HG03139 (cell line): ENCODE data around the gene F10.
"Not testable (repeated sequence)": the region's sequence is repeated elsewhere in the genome, so short reads cannot be mapped to it uniquely, and the experiment has no call there.

Source experiments
- ATAC-seq: cut with Tn5 transposase; IDR thresholded peaks from one replicate; pipeline ENCODE4 v1.9.1; 2021; ENCODE audit not compliant: unreplicated experiment

F10 gene

DNA sequence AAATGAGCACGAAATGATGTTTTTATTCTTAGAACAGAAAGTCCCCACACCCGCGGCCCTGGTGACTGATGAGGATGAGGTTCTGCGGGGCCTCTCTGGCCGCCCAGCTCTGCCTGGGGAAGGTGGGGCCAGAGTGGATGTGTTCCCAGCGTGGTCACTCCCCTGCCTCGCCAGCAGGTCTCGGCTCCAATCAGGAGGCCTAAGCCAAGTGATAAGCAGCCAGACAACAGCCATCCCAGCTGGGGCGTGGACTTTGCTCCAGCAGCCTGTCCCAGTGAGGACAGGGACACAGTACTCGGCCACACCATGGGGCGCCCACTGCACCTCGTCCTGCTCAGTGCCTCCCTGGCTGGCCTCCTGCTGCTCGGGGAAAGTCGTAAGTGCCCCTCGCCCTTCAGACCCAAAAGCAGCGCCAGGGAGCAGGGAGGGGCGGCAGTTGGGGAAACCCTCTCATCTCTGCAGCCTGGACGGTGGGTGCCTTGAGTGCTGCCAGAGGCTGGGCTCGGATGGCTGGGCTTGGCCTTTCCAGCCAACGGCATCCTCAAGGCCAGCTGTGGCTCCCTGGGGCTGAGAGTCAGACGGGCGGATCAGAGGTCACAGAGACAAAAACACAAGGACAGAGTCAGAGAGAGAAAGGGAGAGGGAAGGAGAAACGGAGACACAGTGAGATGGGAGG is at the start of gene F10:
Gene F10, plus strand, starts transcription at position 250 of the 676 bp plus-strand sequence. Its CDS starts 57 bp downstream, at position 307.
- no peak for ATAC-seq

DNA sequence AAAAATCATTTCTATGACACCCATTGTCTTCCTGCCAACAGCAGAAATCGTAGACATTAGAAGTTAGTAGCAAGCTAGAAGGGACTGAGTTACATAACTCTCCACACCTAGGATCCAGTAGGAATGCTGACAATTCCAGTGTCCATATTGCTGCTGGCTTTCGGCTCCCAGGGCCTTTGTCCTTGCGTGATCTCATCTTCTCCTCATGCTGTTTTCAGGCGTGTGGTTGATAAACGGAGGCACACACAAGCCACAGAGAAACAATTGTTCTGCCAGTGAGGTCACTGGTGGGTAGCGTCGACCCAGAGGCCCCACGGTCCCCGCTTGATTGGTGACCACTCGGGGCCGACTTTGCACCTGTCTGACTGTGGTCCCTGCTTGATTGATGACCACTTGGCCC is 48.7 kb upstream of the F10 start:
- no peak for ATAC-seq

DNA sequence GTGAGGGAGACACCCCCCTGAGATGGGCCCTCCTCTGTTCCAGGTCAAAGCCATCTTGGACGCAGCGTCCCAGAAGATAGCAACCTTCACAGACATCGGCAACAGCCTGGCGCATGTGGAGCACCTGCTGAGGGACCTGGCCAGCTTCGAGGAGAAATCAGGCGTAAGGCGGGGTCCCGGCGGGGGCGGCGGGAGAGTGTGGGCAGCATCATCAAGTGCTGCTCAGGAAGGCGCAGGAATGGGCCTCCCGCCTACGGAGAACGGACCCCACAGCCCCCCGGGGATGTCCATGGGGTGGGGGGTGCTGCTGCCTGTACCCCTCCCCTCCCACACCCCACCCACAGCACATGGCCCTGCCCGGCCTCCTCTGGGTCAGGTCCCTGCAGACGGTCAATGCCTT is 48.2 kb upstream of the F10 start:
- ATAC-seq: no peak

DNA sequence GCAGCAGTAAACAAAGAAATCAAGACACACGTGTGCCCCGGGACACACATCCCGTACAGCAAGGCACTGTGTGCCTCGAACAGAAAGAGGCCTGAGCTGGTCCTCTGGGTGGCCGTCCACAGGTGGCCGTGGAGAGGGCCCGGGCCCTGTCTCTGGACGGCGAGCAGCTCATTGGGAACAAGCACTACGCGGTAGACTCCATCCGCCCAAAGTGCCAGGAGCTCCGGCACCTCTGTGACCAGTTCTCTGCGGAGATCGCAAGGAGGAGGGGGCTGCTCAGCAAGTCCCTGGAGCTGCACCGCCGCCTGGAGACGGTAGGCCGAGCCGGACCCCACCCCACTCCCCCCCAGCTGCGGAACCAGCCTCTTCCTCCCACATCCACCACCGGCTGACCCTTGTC is 47.7 kb upstream of the F10 start:
- no peak for ATAC-seq

DNA sequence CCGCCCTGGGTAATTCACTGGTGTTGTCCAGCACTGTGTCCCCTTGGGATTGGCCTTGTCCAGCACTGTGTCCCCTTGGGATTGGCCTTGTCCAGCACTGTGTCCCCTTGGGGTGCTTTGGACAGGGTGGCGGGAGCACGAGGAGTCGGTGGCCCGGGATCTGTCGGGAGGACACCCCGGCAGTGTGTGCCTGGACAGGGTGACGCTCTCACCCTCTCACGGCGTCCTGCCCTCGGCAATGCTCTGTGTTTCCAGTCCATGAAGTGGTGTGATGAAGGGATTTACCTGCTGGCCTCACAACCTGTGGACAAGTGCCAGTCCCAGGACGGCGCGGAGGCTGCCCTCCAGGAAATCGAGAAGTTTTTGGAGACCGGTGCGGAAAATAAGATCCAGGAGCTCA is 46.9 kb upstream of the F10 start:
- no peak for ATAC-seq

DNA sequence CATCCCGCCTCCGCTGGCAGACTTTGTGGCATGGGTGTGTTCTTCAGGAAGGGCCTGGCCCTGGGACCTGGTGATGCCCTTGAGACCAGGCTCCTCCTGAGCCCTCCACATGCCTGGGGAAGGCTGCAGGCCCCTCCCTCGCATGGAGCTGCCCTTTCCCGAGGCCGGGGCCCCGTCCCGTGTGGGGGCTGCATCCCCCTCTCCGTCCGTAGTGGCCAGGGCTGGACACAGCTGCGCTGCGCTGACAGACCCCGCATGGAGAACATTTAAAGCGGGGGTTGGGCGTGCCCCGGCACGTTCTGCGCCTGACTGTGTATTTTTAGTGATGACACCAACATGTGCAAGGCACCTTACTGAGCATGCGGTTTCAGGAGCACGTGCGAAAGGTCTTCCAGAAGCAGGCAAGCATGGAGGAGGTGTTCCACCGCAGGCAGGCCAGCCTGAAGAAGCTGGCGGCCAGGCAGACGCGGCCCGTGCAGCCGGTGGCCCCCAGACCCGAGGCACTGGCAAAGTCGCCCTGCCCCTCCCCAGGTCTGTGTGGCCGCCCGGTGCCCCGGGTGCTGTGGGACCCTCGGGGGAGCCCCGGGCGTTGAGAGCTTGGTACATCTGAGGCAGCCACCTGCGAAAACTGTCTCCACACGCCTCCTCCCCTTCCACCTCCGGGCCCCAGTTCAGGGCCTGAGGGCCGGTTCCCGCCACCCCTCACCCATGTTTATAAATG is 45.8 kb upstream of the F10 start:
- no peak for ATAC-seq

DNA sequence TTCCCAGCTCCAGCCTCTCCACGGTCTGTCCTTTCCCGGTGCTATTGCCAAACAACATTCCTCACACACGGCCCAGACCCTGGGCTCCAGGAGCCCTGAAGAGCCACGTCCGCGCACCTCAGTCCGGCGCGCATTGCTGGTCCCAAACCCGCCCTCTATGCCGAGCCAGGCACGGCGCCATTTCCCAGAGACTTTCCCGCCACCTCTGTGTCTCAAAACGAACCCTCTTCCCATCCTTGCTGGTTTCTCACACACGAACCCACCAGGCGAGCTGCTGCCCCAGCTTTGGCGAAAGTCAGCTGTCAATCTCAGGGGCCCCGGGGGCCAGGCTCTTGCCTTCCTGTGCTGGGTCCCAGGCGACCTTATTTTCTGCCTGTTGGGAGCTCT is 45.0 kb upstream of the F10 start:
- no peak for ATAC-seq

DNA sequence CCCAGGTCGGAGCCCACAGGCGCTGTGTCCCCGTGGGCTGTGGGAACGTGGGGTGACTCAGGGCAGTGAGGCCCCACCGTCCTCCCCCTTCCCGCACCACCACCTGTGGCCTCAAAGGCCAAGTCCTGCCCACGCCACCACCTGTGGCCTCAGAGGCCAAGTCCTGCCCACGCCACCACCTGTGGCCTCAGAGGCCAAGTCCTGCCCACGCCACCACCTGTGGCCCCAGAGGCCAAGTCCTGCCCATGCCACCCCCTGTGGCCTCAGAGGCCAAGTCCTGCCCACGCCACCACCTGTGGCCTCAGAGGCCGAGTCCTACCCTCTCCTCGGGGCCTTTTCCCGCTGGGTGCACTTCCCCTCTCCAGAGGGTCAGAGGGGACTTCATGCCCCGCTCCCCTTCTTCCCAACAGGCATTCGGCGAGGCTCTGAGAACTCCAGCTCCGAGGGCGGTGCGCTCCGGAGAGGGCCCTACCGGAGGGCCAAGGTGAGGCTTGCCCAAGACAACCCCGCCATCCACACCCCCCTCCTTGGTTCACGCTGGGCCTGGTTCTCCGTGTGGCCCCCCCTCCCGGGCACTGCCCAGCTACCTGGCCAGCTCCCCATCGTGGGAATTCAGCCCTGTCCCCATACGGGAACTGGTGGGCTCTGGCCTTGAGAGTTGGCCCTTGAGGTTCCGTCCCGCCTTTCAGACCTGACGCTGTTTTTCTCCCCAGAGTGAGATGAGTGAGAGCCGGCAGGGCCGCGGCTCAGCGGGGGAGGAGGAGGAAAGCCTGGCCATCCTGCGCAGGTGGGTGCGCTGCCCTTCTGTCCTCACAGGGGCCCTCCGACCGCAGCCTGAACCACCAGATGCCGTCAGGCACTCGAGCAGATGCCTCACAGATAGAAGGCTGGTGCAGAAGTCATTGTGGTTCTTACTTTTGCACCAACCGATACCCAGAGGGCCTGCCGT is 44.4 kb upstream of the F10 start:
- no peak for ATAC-seq

DNA sequence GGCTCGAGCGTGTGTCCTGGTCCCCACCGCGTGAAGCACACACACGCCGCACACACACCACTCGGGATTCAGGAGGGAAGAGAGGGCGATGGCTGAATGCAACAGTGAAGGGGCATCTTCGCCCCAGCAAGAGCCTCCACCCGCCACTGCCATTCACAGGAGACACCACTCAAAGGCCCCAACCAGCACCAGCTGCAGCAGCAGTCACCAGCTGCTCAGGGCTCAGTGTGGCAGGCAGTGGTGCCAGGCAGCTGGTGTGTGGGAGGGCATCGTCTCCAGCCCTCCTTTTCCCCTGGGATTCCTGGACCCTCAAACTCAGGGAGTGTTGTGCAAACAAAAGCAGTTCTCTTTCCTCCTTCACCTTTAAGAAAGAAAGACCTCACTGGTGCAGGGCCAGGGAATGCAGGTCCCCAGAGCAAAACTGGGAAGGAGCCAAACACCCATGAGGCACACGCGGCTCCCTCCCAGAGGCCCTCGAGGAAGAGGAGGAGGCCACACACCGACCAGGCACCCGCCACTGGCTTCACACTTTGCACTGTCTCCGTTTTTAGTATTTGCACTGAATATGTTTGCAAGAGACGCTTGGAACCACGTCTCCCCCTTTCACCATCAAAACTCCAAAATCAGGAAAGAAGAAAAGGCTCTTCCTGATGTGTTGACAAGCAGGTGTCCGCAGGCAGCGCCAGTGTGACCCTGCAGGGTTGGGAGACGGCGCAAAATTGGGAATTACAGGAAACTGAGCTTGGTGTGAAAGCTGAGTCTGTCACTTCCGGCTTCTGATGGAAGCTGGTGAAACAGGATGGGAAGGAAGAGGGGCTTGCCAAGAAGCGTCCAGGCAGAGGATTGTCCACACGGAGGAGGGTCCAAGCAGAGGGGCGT is 43.5 kb upstream of the F10 start:
- no peak for ATAC-seq

DNA sequence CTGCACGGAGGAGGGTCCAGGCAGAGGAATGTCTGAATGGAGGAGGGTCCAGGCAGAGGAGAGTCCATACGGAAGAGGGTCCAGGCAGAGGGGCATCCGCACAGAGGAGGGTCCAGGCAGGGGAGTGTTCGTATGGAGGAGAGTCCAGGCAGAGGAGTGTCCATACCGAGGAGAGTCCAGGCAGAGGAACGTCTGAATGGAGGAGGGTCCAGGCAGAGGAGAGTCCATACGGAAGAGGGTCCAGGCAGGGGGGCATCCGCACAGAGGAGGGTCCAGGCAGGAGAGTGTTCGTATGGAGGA is 42.9 kb upstream of the F10 start:
- ATAC-seq: not testable (repeated sequence)

DNA sequence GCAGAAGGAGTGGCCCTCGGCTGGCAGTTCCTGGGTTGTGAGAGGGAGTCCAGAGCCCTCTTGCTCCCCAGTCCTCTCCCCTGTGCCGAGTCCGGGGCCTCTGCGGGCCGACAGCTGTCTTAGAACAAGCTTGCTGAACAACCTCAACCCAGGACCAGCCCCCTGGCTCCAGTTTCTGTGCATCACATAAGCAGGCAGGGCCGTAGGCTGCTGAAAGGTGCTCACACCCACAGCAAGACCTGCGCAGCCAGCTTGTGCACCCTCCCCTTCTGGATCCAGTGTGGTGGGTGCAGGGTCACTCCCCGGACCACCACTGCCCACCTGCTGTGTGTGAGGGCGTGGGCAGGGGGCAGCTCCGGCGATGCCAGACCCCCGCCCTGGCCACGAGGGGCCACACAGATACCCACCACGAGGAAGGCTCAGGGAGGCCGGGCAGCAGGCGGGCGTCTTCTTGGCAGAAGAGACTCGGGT is 42.2 kb upstream of the F10 start:
- ATAC-seq: no peak

DNA sequence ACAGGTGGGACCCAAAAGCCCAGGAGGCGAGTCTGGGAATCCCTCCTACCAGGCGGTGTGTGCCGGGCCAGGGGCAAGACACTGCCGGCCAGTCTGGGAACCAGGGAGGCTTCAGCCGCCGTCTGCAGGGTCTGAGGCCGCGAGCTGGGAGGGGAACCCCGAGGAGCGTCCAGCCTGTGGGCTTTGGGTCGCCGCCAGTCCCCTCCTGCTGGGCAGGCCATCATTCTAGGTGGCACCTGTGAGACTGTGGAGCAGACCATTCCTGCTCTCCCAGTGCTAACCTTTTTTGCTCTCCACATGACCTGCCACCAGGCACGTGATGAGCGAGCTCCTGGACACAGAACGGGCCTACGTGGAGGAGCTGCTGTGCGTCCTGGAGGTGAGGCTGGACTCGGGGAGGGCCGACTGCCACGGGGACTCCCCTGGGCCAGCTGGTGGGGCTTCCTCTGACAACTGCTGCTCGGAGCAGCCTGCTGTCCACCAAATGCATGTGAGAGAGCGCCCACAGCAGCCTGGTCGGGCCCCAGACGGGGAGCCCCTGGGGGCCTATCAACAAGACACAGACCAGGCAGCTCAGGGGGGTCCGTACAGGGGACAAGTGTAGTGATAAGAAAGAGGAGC is 41.6 kb upstream of the F10 start:
- ATAC-seq: no peak

DNA sequence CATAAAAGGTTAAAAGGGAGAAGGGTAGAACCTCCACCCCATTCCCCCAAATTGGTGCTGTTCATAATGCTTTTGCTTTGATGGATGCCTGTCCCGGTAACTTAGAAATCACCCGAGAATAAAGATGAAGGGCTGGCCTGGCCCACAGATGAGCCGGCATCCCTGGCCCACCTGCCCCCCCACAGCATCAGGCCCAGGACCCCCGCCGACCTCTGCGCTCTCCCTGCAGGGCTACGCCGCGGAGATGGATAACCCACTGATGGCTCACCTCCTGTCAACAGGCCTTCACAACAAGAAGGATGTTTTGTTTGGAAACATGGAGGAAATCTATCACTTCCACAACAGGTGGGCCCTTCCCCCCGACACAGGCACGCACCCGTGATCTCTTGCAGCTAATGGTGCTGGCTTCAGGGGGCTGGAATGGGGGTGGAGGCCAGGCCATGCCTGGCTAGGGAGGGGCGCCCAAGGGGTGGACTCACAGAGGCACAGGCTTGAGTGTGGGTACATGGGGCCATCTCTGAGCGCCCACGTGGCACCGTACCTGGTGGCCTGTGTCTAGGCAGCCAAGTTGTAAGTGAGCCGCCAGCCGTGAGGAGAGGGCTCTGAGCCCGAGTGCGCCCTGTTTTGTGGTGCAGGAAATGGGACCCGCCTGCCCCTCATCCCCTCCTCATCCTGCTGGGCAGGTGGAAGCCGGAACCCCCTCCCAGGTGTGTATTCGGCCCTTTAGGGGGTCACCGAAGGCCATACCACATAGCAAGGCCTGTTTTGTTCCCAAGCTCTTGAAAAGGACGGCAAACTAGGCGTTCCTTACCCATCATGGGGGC is 40.2 kb upstream of the F10 start:
- ATAC-seq: no peak

DNA sequence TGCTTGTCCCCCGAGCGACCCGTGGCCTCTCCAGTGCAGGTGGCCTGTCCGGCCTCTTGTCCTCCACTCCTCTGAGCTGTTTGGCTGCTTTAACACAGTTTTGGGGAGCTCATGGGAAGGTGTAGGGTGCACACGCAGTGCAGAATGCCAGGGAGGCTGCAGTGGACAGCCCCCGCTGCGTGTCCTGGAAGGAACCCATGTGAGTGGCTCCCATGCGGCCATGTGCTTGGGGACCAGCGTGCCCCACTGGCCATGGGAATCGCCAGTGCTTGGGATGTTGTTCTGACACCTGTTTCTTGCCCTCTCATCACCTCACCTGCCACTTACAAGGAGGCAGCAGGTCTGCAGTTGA is 39.6 kb upstream of the F10 start:
- ATAC-seq: no peak

DNA sequence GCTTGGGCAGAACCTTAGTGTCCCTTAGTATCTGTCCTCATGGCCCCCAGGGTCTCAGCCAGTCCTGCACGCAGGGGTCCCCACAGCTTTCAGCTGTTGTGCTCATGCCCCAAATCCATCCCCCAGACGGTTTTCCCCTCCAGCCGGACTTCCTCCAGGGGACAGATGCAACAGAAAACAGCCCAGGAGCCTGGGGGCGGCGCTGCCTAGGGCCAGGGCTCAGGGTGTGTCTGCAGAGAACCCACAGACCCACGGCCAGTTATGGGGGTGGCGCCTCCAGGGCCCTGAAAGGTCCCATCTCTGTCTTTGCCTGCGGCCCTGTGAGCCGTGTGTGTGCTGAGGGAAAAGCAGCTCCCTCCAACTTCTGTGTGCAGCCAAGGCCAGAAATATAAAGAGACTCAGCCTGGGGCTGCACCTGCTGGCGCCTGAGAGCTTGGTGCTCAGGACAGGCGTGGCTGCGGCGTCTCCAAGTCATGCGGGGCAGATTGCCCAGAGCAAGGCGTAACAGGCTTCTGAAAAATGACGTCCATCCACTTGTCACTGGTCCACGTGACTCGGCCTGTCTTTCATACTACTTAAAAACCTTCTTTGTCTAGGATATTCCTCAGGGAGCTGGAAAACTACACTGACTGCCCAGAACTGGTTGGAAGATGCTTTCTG is 39.1 kb upstream of the F10 start:
- ATAC-seq: no peak

DNA sequence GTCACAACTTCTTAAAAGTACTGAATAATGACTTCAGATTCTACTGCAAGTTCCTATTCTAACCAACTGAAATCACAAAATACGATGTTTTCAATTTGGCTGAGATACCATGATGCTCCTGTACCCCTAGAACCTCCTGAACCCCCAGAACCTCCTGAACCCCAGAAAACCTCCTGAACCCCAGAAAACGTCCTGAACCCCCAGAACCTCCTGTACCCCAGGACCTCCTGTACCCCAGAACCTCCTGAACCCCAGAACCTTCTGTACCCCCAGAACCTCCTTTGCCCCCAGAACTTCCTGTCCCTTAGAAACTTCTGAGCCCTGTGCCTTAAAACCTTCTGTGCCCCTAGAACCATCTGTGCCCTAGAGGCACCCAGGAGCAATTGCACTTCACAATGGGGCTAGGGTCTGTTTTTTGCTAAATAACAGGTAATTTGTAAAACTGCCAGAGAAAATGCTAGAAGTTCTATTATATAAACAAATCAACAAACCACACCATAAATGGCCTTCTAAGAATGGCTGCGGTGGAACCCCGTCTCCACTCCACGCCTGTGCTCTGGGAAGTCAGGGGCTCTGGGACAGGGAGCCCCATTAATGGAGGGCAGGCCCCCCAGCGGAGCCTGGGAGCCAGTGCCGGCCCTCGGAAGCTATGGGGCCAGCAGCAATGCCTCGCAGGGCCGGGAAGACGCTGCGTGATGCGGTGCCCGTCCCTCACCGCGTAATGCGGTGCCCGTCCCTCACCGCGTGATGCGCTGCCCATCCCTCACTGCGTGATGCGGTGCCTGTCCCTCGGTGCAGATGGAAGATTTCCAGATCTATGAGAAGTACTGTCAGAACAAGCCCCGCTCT is 38.3 kb upstream of the F10 start:
- no peak for ATAC-seq

DNA sequence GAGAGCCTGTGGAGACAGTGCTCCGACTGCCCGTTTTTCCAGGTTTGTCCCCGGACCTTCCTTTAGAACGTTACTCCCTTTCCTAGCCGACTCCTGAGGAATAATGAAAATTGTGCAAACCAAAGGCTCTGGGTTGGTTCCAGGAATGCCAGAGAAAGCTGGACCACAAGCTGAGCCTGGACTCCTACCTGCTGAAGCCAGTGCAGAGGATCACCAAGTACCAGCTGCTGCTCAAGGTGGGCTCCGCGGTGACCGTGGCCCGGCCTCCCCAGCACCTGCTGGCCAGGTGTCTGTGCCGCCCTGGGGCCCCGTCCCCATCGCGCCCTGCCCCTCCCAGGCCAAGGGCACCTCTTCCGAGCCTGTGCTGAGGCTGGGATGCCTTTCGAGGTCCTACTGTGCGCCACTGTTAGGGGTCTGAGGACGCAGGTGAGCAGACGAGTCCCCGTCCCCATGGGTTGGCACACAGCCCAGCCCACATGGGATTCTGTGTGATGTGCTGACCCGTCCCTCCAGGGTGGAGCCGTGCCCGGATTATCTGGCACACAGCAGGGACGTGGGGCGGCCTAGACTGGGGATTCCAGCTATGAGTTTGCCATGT is 37.6 kb upstream of the F10 start:
- no peak for ATAC-seq
